Psoas muscle (tissue), 8 donors: Measurements from ENCODE around the gene KIAA0319L. TPM values are rescaled to one million over a fixed set of nuclear protein-coding genes. Genes with fewer than 3 reads are reported as not detected.

Experiments used
- ATAC-seq, 4 donors: fragments of 200-7000 bp; cut with Tn5 transposase; one replicate each; pipeline ENCODE4 v1.9.1; 2020; ENCODE audit warnings: moderate library complexity in 3 of 4, mild to moderate bottlenecking in 2 of 4
- DNase-seq, 2 donors: peaks; one replicate each; pipeline ENCODE4 v3.0.0-alpha.2; 2020
- H3K27ac ChIP-seq: fragments of 200-600 bp; one replicate; pipeline ENCODE4 v1.8.0; 2022
- H3K27me3 ChIP-seq, 3 donors: fragments of 200-600 bp in 1 of 3; one replicate each; pipeline versions ENCODE4 v1.6.1 to v1.8.0; 2013 to 2022; ENCODE audit warnings: low read length in 2 of 3, mild to moderate bottlenecking in 2 of 3, moderate library complexity in 1 of 3; ENCODE audit not compliant: insufficient read depth in 3 of 3
- H3K36me3 ChIP-seq, 2 donors: fragments of 200-600 bp in 1 of 2; one replicate each; pipeline versions ENCODE4 v1.6.1 to v1.8.0; 2013 to 2022; ENCODE audit warnings: low read depth in 1 of 2, mild to moderate bottlenecking in 1 of 2, moderate library complexity in 1 of 2; ENCODE audit not compliant: insufficient read depth in 1 of 2
- H3K4me1 ChIP-seq: fragments of 200-600 bp; one replicate; pipeline ENCODE4 v1.8.0; 2022
- H3K4me3 ChIP-seq: fragments of 200-600 bp; one replicate; pipeline ENCODE4 v1.8.0; 2022; ENCODE audit warnings: mild to moderate bottlenecking
- H3K9me3 ChIP-seq: fragments of 200-600 bp; one replicate; pipeline ENCODE4 v1.8.0; 2022
- CTCF ChIP-seq: fragments of 200-600 bp; IDR thresholded peaks from one replicate; pipeline ENCODE4 v1.8.0; 2022; ENCODE audit warnings: antibody characterized with exemption
- WGBS, 3 donors: extraction: QIAGEN DNeasy Blood & Tissue Kit; methylation state at CpG; one replicate each; pipeline versions ENCODE4 v1.1.6 to v1.1.7; 2013; 5-methylcytosine and 5-hydroxymethylcytosine counted together
- intact Hi-C, 2 donors: fragments of 100-400 bp; cut with DNase I; formaldehyde crosslinking; loops; one replicate each; pipeline versions ENCODE4 v1.11.0 to v1.14.2; 2022
- polyA plus RNA-seq, 3 donors: library from polyadenylated mRNA; stranded (reverse); fragments of 200-250 nt; gene quantifications; one replicate each; pipeline ENCODE4 v1.2.3, GENCODE V29; 2013
- total RNA-seq, 4 donors: library from RNA; stranded (reverse); fragmentation: NEBNext Ultra II Directional in 2 of 4; extraction: Animal tissue kit (Norgen Biotek cat#: 25700) in 2 of 4; gene quantifications; one replicate each; pipeline versions ENCODE4 v1.2.1 to v1.2.4, GENCODE V29; 2021 to 2023
- donor health status: healthy with polysubstance abuse.
- donor health status: DM: no; HTN: no; CAD: no; lungs with moderate emphysema.
- donor health status: Bipolar disorder and iron deficiency.
- donor health status: healthy.
- donor health status: DM: yes; HTN: yes; CAD: no.
- donor health status: DM: no; HTN: no; CAD: no.
- donor health status: DM: no; HTN: no; CAD: no.
- donor health status: DM: yes; HTN: yes; CAD: no.

Gene KIAA0319L
- total and polyA plus RNA-seq, 7 donors: 18.0 to 46.9 (median 35.7) TPM

DNA sequence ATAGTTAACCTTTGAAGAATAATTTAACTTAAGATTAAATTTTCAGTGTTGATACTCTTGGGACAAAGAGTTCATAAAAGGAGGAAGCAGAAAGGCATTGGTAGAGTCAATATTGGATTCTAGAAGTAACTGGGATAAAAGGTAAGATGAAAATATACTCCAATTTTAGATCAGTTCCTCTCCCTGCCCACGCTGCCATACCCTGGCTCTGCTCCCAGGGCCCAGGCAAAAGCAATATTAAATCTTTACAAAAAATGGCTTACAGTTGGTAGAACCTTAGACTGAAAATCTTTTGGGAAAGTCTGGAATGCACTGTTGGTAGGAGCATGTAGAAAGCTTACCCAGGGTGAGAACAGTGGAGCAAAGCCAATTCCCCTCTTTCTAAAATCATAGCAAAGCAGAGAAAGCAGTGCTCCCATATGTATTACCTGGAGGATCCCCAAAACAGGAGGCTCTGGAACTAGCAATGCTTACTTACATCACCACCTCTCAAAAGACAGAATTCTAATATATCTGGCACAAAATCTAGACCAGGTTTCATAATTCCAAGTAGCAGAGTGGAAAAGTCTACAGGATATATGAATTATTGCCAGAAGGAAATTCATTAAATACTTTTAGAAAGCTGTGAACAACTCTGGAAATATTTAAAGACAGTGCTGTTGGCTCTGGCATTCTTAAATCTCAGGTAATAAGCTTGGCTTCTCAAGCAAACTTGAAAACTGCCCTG is 24.5 kb downstream of the KIAA0319L start:
- DNase-seq: no peak
- no peak overlapping the region for H3K27ac ChIP-seq
- H3K36me3 ChIP-seq: no peaks in the 10 kb centered on the region
- H3K9me3 ChIP-seq: no peaks in the 10 kb centered on the region
- no peak overlapping the region for H3K4me3 ChIP-seq
- WGBS, 3 donors: 14 to 50% (median 32%) methylated on average over 1 of the region's 1 CpG
- intact Hi-C loops: no loop called here
- no peak for ATAC-seq
- H3K27me3 ChIP-seq: no peaks in the 10 kb centered on the region
- H3K4me1 ChIP-seq: peaks cover 36% of the 10 kb centered on the region
- TF ChIP-seq CTCF: no peak

GRCh38 chr1:35531368-35531767 is 25.8 kb downstream of the KIAA0319L start:
- no peak for DNase-seq
- Histone ChIP-seq H3K4me1 (peaks cover 24% of the 10 kb centered on the region), H3K9me3 (no peaks in the 10 kb centered on the region), H3K27ac (no peak overlapping the region), H3K36me3 (no peaks in the 10 kb centered on the region), H3K4me3 (no peak overlapping the region), H3K27me3 (no peaks in the 10 kb centered on the region)
- no peak for ATAC-seq
- intact Hi-C loops: no loop called here
- TF ChIP-seq CTCF: no peak
- 62 to 83% (median 66%) methylated on average over 6 of the region's 6 CpGs for WGBS, 3 donors

DNA sequence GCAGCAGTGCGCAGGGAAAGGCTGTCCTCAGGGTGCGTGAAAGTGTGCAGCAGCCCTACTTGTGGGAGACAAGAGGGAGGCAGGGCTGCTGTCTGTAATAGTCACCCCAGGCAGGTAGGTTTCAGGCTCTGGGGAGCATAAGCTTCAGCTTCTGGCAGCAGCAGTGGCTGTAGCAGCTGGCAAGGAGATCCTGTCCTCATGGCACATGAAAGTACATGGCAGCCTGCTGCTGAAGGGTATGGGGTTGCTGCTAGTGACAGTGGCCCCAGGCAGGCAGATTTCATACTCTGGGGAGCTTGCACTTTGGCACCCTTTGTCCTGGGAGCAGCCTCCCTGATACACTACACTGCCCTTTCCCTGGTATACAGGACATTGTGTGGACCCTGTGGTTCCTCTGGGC is 26.3 kb downstream of the KIAA0319L start:
- Histone ChIP-seq H3K27me3 (no peaks in the 10 kb centered on the region), H3K4me1 (peaks cover 21% of the 10 kb centered on the region), H3K27ac (no peak overlapping the region), H3K4me3 (no peak overlapping the region), H3K9me3 (no peaks in the 10 kb centered on the region), H3K36me3 (no peaks in the 10 kb centered on the region)
- ATAC-seq: peak in 2 of 4 donors; percentile 32 to 33
- DNase-seq: no peak
- TF ChIP-seq CTCF: no peak
- intact Hi-C loops: no loop called here
- WGBS, 3 donors: 91 to 100% (median 100%) methylated on average over 2 of the region's 2 CpGs

GRCh38 chr1:35530168-35530567 is 27.0 kb downstream of the KIAA0319L start:
- Histone ChIP-seq H3K4me1 (peaks cover 21% of the 10 kb centered on the region), H3K27ac (no peak overlapping the region), H3K36me3 (no peaks in the 10 kb centered on the region), H3K27me3 (no peaks in the 10 kb centered on the region), H3K4me3 (no peak overlapping the region), H3K9me3 (no peaks in the 10 kb centered on the region)
- 78 to 80% (median 78%) methylated on average over 5 of the region's 5 CpGs for WGBS, 3 donors
- DNase-seq: no peak
- intact Hi-C loops: no loop called here
- no peak for TF ChIP-seq CTCF
- ATAC-seq: no peak

GRCh38 chr1:35524106-35524505 is 33.1 kb downstream of the KIAA0319L start:
- DNase-seq (no peak), ATAC-seq (no peak)
- Histone ChIP-seq H3K27me3 (no peaks in the 10 kb centered on the region), H3K4me3 (no peak overlapping the region), H3K36me3 (no peaks in the 10 kb centered on the region), H3K27ac (no peak overlapping the region), H3K4me1 (no peaks in the 10 kb centered on the region), H3K9me3 (no peaks in the 10 kb centered on the region)
- TF ChIP-seq CTCF: no peak
- intact Hi-C loops: no loop called here
- WGBS, 3 donors: 77 to 86% (median 82%) methylated on average over 2 of the region's 2 CpGs
